Muscle of back (tissue), 11 donors: ENCODE data around the gene FNBP1. TPM values are rescaled to one million over a fixed set of nuclear protein-coding genes. Genes with fewer than 3 reads are reported as not detected.
"Not testable (repeated sequence)": the region's sequence is repeated elsewhere in the genome, so short reads cannot be mapped to it uniquely, and the experiment has no call there.

ENCODE experiments used
- DNase-seq, 3 donors: peaks; one replicate each; pipeline versions ENCODE4 v3.0.0 to v3.0.0-alpha.2; 2013
- polyA plus RNA-seq, 10 donors: library from polyadenylated mRNA; unstranded; fragments of 120-200 nt; gene quantifications; one replicate each; pipeline ENCODE4 v1.2.1, GENCODE V29; 2013; ENCODE audit not compliant: insufficient read length in 10 of 10

The FNBP1 gene
- polyA plus RNA-seq, 10 donors = 17.7 to 22.8 (median 21.2) TPM

DNA sequence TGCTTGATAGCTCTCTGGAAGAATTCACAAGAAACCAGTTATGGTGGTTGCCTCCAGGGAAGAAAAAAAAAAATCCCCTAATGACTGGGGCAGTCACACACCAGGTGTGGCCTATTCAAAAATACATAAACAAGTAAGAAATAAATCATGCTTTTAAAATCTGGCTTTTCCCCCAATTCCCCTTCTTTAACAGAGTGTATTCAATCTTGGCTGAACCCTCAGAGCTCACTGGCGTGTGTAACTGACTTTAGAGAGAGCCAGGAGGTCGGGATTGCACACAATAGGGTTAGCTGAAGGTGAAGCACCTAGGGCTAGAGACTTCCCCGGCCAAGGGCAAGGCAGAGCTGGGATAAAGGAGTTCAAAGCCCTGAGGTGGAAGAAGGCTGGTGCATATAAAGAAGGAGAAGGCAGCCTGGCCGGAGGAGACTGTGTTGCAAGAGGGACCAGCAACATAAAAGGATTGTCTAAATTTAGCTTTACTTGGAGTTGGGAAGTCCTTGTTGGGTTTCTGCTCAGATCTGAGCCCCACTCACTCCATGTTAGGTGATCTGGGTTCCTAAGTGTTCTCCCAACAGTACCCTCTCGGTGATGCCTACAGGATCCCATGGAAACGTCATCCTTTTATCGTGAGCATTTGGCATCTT lies 19.7 kb downstream of the FNBP1 start:
- peak in 1 of 3 donors; percentile 38 for DNase-seq

DNA sequence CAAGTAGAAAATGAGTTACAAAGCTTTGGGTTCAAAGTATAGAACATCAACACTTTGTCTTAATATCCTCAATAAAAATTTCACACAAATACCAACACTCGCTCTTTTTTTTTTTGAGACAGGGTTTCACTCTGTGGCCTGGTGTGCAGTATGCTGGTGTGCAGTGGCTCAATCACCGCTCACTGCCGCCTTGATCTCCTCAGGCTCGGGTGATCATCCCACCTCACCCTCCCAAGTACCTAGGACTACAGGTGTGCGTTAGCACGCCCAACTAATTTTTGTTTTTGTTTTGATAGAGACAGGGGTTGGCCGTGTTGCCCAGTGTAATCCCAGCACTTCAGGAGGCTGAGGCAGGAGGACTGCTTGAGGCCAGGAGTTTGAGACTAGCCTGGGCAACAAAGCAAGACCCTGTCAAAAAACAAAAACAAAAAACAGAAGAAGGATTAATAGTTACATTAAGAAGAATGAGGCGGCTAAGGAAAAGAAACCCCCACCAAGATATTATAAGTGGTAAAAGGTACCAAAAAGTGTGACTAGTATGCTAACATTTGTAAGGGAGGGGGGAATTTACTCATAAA lies 20.3 kb downstream of the FNBP1 start:
- DNase-seq = no peak

DNA sequence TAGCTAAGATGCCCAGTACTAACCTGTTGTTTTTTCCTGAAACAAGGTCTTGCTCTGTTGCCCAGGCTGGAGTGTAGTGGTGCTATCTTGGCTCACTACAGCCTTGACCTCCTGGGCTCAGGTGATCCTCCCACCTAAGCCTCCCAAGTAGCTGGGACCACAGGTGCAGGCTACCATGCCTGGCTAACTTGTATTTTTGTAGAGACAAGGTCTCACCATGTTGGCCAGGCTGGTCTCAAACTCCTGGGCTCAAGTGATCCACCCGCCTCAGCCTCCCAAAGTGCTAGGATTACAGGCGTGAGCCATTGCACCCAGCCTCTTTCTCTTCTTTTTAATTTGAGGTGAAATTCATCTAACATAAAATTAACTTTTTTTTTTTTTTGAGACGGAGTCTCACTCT lies 21.1 kb downstream of the FNBP1 start:
- not testable (repeated sequence) for DNase-seq

DNA sequence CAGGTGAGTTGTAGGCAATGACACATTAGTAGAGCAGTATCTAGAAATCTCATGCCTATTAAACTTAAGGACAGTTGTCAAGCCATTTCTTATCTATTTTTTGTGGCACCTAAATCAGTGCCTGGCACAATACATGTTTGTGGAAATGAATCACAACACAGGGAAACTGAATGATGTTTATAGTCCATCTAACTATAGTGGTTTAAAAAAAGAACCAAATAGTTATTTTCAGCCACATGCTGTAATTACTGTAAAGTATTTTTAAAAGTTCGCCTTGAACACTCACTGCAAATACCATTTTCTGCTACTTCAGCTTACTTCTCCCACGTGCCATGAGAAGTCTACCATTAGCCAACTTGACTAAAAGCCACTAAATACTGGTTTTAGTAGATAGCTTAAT lies 21.9 kb downstream of the FNBP1 start:
- DNase-seq = no peak

DNA sequence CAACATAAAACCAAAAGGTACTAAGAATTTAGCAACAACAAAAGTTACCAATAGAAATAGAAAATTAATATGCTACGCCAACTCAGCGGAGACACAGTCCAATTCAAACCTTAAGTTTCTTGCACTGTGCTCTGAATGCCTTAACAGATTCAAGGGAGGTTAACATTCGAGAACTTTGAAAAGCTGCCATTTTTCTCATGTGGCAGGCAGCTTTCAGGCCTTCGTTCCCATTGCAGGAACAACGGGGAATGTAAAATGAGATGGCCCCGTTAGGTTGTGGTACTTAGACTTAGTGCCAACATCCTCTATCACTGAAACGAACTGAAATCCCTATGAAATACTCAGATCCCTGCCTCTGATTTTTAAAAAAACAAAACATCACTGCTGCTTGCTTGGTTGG lies 22.4 kb downstream of the FNBP1 start:
- peak in 2 of 3 donors; percentile 31 to 58 for DNase-seq

DNA sequence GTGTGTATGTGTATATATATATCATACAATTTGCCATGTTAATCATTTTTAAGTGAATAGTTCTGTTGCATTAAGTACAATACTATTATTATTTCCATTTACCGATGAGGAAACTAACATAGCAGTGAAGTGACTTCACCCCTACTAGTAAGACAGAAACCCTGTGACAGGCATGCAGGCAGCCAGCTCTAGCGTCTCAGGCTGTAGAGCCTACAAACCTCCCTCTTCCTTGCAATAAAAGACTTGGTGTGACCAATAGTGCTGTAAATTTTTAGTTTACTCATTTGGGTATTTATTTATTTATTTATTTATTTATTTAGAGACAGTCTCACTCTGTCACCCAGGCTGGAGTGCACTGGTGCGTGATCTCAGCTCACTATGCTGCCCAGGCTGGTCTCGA lies 24.7 kb downstream of the FNBP1 start:
- DNase-seq = no peak

DNA sequence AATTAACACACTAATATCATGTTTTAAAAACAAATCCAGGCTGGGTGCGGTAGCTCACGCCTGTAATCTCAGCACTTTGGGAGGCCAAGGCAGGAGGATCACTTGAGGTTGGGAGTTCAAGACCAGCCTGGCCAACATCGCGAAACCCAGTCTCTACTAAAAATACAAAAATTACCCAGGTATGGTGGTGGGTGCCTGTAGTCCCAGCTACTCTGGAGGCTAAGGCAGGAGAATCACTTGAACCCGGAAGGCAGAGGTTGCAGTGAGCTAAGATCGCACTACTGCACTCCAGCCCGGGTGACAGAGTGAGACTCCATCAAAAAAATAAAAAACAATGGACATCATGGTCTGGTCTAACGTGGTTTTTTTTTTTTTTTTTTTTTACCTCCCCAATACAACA lies 25.5 kb downstream of the FNBP1 start:
- DNase-seq = not testable (repeated sequence)

DNA sequence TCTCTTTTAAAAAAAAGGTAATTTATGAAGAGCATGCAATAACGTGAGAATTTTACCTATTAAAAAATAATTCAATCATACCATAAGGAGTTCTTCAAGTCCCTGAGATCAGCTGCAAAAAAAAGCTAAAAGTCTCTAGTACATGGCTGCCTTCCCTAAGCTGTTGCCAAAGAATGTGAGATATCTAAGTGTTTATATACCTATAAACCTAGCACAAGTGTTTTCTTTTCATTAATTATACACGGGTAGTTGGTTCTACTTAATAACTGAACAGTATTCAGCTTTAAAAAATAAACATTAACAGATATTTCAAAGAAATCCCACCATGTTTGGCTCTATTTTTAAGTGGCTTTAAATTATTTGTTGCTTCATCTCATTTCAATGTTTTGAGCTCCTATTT lies 25.9 kb downstream of the FNBP1 start:
- no peak for DNase-seq

DNA sequence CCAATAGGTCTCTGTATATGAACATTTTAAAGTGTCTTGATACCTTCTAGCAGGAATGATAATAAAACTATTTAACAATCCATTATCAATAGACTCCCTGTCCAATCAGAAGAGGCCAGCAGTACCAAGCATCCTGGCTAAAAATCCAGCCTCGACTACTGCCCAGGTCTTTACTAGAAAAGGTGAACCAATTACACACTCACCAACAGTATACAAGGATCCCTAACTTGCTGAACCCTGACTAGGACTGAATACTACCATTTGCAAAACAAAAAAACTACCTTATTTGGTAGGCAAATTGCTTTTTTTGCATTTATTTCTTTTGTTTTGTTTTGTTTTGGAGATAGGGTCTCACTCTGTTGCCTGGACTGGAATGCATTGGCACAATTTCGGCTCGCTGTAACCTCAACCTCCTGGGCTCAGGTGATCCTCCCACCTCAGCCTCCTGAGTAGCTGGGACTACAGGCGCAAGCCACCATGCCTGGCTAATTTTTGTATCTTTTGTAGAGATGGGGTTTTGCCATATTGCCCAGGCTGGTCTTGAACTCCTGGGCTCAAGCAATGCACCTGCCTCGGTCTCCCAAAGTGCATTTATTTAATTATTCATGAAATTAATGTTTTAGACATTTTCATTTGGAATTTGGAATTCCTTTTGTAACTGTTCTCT lies 27.5 kb downstream of the FNBP1 start:
- DNase-seq = no peak

DNA sequence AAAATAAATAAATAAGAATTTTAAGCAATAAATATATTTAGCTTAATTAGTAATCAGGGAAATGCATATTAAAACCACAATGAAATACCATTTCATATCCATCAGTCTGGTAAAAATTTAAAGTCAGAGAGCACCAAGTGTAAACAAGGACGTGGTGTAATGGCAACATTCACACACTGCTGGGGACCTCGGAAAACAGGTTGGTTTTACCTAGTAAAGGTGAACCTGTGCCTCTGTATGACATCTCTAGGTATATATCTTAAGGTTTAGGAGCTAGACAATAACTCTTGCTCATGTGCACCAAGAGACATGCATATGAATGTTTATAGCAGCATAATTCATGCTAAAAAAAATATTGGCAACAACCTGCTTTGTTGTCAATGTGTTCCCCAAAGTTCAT lies 29.7 kb downstream of the FNBP1 start:
- no peak for DNase-seq

DNA sequence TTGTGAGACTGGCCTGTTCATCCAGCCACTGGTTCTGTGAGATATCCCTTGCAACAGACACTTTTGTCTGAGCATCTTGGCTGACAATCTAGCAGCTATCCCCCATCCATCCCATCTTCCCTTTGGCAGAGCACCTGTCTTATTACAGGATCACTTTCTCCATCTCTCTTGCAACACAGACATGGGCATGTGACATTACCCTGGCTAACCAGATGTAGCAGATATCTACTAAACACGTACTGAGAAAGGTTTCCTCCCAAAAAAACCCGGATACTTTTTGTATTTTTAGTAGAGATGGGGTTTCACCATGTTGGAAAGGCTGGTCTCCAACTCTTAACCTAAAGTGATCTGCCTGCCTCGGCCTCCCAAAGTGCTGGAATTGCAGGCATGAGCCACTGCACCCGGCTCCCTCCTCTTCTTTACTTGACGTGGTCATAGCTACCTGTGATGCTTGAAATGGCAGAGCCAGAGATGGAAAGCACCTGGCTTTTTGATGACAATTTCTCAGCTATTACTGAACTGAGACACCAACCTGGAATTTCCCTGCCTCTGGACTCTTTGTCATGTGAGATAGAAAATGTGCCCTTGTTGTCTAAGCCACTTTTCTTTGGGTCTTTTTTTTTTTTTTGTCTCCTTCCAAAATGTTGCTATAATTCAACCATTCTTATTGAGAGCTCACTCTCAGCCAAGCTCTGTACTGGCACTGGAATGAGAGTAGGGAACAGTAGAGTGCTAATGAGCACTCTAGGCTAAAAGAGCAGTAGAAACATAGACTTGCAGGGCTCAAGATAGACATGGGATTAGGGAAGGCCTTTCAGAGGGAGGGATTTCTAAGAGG lies 32.6 kb downstream of the FNBP1 start:
- DNase-seq = no peak

DNA sequence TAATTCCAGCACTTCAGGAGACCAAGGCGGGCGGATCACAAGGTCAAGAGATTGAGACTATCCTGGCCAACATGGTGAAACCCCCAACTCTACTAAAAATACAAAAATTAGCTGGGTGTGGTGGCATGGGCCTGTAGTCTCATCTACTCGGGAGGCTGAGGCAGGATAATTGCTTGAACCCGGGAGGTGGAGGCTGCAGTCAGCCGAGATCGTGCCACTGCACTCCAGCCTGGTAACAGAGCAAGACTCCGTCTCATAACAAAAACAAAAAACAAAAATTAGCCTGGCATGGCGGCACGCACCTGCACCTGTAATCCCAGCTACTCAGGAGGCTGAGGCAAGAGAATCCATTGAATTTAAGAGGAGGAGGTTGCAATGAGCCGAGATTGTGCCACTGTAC lies 33.4 kb downstream of the FNBP1 start:
- DNase-seq = not testable (repeated sequence)

DNA sequence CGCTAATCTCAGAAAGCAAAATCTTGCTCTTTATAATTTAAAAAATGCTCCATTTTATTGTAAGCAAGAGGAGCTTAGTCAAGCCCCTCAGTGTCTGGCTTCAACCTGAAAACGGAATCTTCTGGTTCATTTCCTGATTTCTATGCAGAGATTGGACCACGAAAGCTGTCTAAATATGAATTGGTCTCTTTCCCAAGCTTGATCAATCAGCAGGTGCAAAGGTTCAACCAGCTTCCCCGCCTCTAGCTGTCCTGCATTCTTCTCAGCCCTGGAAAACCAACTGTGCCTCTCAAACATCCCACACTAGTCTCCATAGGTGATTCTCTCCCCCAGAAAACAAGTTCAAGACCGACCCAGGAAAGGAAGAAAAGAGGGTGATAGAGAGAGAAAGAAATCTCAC lies 34.5 kb downstream of the FNBP1 start:
- no peak for DNase-seq

DNA sequence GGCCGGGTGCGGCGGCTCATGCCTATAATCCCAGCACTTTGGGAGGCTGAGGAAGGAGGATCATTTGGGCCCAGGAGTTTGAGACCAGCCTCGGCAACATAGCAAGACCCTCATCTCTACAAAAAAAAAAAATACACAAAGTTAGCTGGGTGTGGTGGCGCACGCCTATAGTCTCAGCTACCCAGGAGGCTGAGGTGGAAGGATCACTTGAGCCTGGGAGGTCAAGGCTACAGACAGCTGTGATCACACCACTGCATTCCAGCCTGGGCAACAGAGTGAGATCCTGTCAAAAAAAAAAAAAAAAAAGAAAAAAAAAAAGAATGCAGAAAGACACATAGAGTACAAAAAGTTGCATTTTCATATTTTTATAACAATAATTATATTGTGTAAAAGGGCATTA lies 36.0 kb downstream of the FNBP1 start:
- DNase-seq = not testable (repeated sequence)

DNA sequence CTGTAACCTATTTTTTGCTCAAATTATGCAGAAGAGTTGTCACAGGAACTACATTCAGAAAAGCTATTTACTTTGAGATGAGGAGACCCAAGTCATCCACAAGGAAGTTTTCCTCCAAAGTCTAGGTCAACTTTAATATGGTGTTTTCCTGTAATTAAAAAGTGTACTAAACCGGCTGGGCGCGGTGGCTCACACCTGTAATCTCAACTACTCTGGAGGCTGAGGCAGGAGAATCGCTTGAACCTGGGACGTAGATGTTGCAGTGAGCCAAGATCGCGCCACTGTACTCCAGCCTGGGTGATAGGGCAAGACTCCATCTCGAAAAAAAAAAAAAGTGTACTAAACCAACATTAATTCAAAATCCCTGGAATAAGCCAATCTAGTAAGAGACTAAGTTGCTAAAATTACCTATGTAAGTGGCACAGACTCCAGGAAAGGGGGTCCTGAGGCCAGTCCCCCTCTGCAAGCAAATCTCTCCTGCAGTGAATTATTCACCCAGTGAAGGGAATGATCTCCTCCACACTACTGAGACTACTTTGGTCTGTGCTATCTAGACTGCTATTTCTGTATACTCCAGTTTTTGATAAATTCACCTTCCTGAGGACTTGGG lies 38.9 kb downstream of the FNBP1 start:
- DNase-seq = no peak

DNA sequence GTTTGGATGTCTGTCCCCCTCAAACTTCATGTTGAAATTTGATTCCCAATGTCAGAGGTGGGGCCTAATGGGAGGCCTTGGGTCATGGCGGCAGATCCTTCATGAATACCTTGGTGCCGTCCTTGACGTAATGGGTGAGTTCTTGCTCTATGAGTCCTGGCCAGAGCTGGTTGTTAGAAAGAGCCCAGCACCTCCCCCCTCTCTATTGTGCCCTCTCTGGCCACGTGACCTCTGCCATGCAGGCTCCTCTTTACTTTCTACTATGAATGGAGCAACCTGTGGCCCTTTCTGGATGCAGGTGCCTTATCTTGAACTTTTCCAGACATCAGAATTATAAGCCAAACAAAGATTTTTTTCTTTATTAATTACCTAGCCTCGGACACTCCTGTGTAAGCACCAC lies 40.7 kb downstream of the FNBP1 start:
- no peak for DNase-seq

DNA sequence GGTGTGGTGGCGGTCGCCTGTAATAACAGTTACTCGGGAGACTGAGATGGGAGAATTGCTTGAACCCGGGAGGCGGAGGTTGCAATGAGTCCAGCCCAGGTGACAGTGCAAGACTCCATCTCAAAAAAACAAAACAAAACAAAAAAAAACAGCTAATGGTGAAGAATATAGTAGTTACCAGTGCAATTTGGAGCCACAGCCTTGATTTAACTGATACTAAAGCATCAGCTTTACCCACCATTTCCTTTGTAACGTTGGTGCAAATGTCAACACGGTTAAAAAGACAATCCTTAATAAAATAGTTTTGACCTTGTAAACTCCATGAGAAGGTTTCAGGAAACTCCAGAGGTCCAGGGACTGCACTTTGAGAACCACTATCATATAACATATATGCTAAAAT lies 41.8 kb downstream of the FNBP1 start:
- no peak for DNase-seq

DNA sequence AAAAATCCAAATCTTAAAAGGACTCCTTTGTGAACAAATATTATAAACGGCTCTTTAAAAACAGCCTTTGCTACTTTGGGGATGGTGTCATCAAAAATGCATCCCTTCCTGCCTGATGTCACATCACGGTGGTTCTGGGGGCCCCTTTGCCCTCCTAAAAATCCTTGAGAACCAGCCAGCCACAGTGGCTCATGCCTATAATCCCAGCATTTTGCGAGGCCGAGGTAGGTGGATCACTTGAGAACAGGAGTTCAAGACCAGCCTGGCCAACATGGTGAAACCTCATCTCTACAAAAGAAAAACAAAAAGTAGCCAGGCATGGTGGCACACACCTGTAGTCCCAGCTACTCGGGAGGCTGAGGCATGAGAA lies 43.9 kb downstream of the FNBP1 start:
- no peak for DNase-seq

DNA sequence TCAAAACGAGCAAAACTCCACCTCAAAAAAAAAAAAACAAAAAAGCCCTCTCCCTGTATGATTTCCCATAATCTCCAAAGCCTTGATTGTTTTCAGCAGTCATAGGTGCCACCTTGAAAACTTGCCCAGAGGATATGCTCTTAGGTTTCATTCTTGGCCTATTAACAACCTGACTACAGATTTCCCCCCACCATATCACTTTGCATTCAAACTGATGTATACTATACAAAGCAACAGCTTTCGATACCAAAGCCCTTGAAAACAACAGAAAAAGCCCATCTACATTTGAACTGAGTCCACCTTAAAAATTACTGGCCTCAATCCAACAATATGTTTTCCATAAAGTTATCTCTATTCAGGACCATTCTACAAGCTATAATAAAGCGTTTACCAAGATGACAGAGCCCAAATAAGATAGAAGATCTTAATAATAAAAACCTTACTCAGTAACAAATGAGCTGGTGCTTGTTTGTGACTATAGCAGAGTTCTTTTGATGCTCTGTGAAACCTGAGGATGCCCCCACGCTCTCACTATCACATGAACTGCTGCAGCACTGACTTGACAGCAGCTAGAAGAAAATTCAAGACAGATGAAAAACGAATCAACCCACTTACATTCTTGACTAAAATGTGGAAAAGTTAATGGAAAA lies 44.4 kb downstream of the FNBP1 start:
- DNase-seq = peak in 2 of 3 donors; percentile 46 to 70

DNA sequence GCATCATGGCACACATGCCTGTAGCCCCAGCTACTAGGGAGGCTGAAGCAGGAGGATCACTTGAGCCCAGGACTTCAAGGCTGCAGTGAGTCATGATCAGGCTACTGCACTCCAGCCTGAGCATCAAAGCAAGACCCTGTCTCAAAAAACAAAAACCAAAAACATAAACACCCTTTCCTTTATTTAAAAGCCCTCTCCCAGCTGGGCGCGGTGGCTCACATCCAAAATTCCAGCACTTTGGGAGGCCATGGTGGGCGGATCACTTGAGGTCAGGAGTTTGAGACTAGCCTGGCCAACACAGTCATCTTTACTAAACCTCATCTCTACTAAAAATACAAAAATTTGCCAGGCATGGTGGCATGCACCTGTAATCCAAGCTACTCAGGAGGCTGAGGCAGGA lies 45.3 kb downstream of the FNBP1 start:
- not testable (repeated sequence) for DNase-seq

DNA sequence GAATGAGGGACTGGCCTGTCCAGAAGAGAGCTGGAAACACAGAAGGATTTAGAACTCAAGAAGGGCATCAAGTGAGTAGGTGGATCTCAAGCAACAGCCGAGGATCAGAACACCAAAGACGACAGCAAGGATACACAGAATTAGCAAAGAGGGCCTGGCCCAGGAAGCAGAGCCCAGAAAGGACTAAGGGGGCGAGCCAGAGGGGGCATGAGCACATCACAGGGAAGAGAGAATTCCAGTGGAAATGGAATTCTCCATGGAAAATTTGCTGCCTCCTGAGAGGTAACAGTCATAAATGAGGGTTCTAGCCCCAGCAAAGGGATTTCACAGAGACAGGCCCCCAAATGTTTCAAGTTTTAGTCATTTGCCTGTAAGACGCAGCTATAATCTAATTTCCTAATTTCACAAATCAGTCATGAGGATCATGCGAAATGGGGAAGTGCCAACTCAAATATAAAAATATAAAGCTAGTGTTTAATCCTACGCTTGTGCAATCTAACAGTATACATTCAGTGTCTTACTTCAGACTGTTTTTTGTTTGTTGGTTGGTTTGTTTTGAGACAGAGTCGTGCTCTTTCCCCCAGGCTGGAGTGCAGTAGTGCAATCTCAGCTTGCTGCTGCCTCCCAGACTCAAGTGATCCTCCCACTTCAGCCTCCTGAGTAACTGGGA lies 46.7 kb downstream of the FNBP1 start:
- DNase-seq = no peak
